ENCODE measurements around the gene SUMO3. TPM values are rescaled to one million over a fixed set of nuclear protein-coding genes. Genes with fewer than 3 reads are reported as not detected.

SUMO3 gene
- total and polyA plus RNA-seq, 4 experiments from 2014 or later = 36.3 to 99.7 (median 56.1) TPM

- intact Hi-C loops (cut with micrococcal nuclease) = no loop called here
- peaks cover 0 to 2% (median 0%) of the 10 kb centered on the region in 8 donors for H3K9me3 Mint-ChIP-seq
- H3K27ac Mint-ChIP-seq = peak overlapping the region in 1 of 7 donors; percentile 30
- H3K36me3 Mint-ChIP-seq = peaks cover 10 to 49% of the 10 kb centered on the region in 2 donors
- CTCF ChIA-PET (ENCODE audit: partially characterized antibody) = interaction anchor here (0.7 to 5.6 kb wide), 2 partner anchors 57 to 78 kb away, joined by 3 to 82 read pairs; partner anchors contain the start of gene PTTG1IP
- H3K27me3 Mint-ChIP-seq = no peaks in the 10 kb centered on the region
- H3K36me3 ChIP-seq (ENCODE audit: insufficient read depth, low read length) = peaks cover 12% of the 10 kb centered on the region
- DNase-seq = no peak
- H3K4me1 Mint-ChIP-seq = peaks cover 40 to 72% (median 53%) of the 10 kb centered on the region in 4 donors
- H3K4me3 Mint-ChIP-seq = no peak overlapping the region
- H3K27me3 ChIP-seq (ENCODE audit: insufficient read depth, low read length) = no peaks in the 10 kb centered on the region
- peaks cover 33% of the 10 kb centered on the region for H3K4me1 ChIP-seq (ENCODE audit: insufficient read depth, low read length)
- no peaks in the 10 kb centered on the region for H3K9me3 ChIP-seq (ENCODE audit: control insufficient read depth in 1 of 2, low read length in 2 of 2)
- POLR2A ChIA-PET (ENCODE audit: partially characterized antibody) = no interaction called here
- H3K4me3 ChIP-seq (ENCODE audit: low read length in 2 of 2) = no peak overlapping the region
- H3K27ac ChIP-seq (ENCODE audit: low read depth, low read length) = no peak overlapping the region
Observed at GRCh38 chr21:44797775-44798174, 20.1 kb downstream of the SUMO3 start.

- H3K36me3 ChIP-seq (ENCODE audit: insufficient read depth, low read length) = peaks cover 17% of the 10 kb centered on the region
Observed at GRCh38 chr21:44795342-44795741, 22.5 kb downstream of the SUMO3 start.

GRCh38 chr21:44793592-44794374 lies 24.1 kb downstream of the SUMO3 start:
- Mint-ChIP-seq H3K9me3 (no peaks in the 10 kb centered on the region), H3K36me3 (peaks cover 15 to 52% of the 10 kb centered on the region in 2 donors), H3K4me1 (peaks cover 30 to 71% (median 43%) of the 10 kb centered on the region in 4 donors), H3K4me3 (peak overlapping the region in 1 of 8 donors; percentile 31), H3K27me3 (no peaks in the 10 kb centered on the region), H3K27ac (peak overlapping the region; percentile 13 to 80 (median 58))
- Histone ChIP-seq H3K36me3 (ENCODE audit: insufficient read depth, low read length) (peaks cover 17% of the 10 kb centered on the region), H3K4me3 (ENCODE audit: low read length in 2 of 2) (no peak overlapping the region), H3K27ac (ENCODE audit: low read depth, low read length) (no peak overlapping the region), H3K4me1 (ENCODE audit: insufficient read depth, low read length) (peaks cover 9% of the 10 kb centered on the region), H3K9me3 (ENCODE audit: control insufficient read depth in 1 of 2, low read length in 2 of 2) (no peaks in the 10 kb centered on the region), H3K27me3 (ENCODE audit: insufficient read depth, low read length) (no peaks in the 10 kb centered on the region)
- DNase-seq = no peak
- POLR2A ChIA-PET (ENCODE audit: partially characterized antibody) = interaction anchor here (0.6 to 2.1 kb wide), 5 partner anchors 8 to 283 kb away, joined by 3 to 14 read pairs (median 4); partner anchors contain the start of gene UBE2G2
- intact Hi-C loops (cut with micrococcal nuclease) = loop anchor here (1.0 kb wide), 2 partner anchors 51 to 283 kb away; no protein-coding TSS in a partner anchor
- CTCF ChIA-PET (ENCODE audit: partially characterized antibody) = interaction anchor here (0.7 to 4.0 kb wide), 36 partner anchors 8 to 440 kb away, joined by 3 to 77 read pairs (median 6); partner anchors contain the start of genes ITGB2, TRPM2 and UBE2G2

More at GRCh38 chr21:44795342-44795741, 22.5 kb downstream of the SUMO3 start:
- peaks cover 22% of the 10 kb centered on the region for H3K4me1 ChIP-seq (ENCODE audit: insufficient read depth, low read length)
- H3K4me1 Mint-ChIP-seq = peaks cover 37 to 75% (median 50%) of the 10 kb centered on the region in 4 donors
- peaks cover 0 to under 1% (median 0%) of the 10 kb centered on the region in 8 donors for H3K9me3 Mint-ChIP-seq
- no peaks in the 10 kb centered on the region for H3K9me3 ChIP-seq (ENCODE audit: control insufficient read depth in 1 of 2, low read length in 2 of 2)
- ChIA-PET POLR2A (ENCODE audit: partially characterized antibody) (no interaction called here), CTCF (ENCODE audit: partially characterized antibody) (interaction anchor here (1.1 to 4.0 kb wide), 3 partner anchors 9 to 285 kb away, joined by 3 to 77 read pairs (median 36); no protein-coding TSS in a partner anchor)
- H3K4me3 ChIP-seq (ENCODE audit: low read length in 2 of 2) = no peak overlapping the region
- intact Hi-C loops (cut with micrococcal nuclease) = no loop called here
- peaks cover 15 to 59% of the 10 kb centered on the region in 2 donors for H3K36me3 Mint-ChIP-seq
- no peak overlapping the region for H3K27ac Mint-ChIP-seq
- H3K27ac ChIP-seq (ENCODE audit: low read depth, low read length) = no peak overlapping the region
- H3K27me3 ChIP-seq (ENCODE audit: insufficient read depth, low read length) = no peaks in the 10 kb centered on the region
- no peak for DNase-seq
- no peaks in the 10 kb centered on the region for H3K27me3 Mint-ChIP-seq
- no peak overlapping the region for H3K4me3 Mint-ChIP-seq

GRCh38 chr21:44792702-44793591 lies 24.9 kb downstream of the SUMO3 start:
- H3K4me3 ChIP-seq (ENCODE audit: low read length in 2 of 2) = no peak overlapping the region
- Mint-ChIP-seq H3K36me3 (peaks cover 12 to 45% of the 10 kb centered on the region in 2 donors), H3K4me1 (peaks cover 25 to 67% (median 38%) of the 10 kb centered on the region in 4 donors), H3K4me3 (no peak overlapping the region), H3K9me3 (no peaks in the 10 kb centered on the region), H3K27ac (peak overlapping the region; percentile 29 to 80 (median 58)), H3K27me3 (no peaks in the 10 kb centered on the region)
- intact Hi-C loops (cut with micrococcal nuclease) = loop anchor here (1.0 kb wide), 2 partner anchors 51 to 283 kb away; no protein-coding TSS in a partner anchor
- H3K9me3 ChIP-seq (ENCODE audit: control insufficient read depth in 1 of 2, low read length in 2 of 2) = no peaks in the 10 kb centered on the region
- peaks cover 9% of the 10 kb centered on the region for H3K4me1 ChIP-seq (ENCODE audit: insufficient read depth, low read length)
- ChIA-PET CTCF (ENCODE audit: partially characterized antibody) (interaction anchor here (0.6 to 4.0 kb wide), 42 partner anchors 9 to 329 kb away, joined by 3 to 77 read pairs (median 4); partner anchors contain the start of genes ITGB2 and UBE2G2), POLR2A (ENCODE audit: partially characterized antibody) (interaction anchor here (0.6 to 2.1 kb wide), 6 partner anchors 8 to 290 kb away, joined by 3 to 14 read pairs (median 4); partner anchors contain the start of gene UBE2G2)
- DNase-seq = peak; percentile 58 to 71 (median 67)
- no peaks in the 10 kb centered on the region for H3K27me3 ChIP-seq (ENCODE audit: insufficient read depth, low read length)
- H3K36me3 ChIP-seq (ENCODE audit: insufficient read depth, low read length) = peaks cover 15% of the 10 kb centered on the region
- no peak overlapping the region for H3K27ac ChIP-seq (ENCODE audit: low read depth, low read length)

GRCh38 chr21:44791993-44792392 lies 25.9 kb downstream of the SUMO3 start:
- POLR2A ChIA-PET (ENCODE audit: partially characterized antibody) = no interaction called here
- no peak for DNase-seq
- Mint-ChIP-seq H3K4me3 (no peak overlapping the region), H3K9me3 (no peaks in the 10 kb centered on the region), H3K27ac (peak overlapping the region in 2 of 7 donors; percentile 22 to 37), H3K36me3 (peaks cover 15 to 47% of the 10 kb centered on the region in 2 donors), H3K27me3 (no peaks in the 10 kb centered on the region), H3K4me1 (peaks cover 27 to 64% (median 34%) of the 10 kb centered on the region in 4 donors)
- Histone ChIP-seq H3K27ac (ENCODE audit: low read depth, low read length) (no peak overlapping the region), H3K36me3 (ENCODE audit: insufficient read depth, low read length) (peaks cover 15% of the 10 kb centered on the region), H3K4me3 (ENCODE audit: low read length in 2 of 2) (no peak overlapping the region), H3K9me3 (ENCODE audit: control insufficient read depth in 1 of 2, low read length in 2 of 2) (no peaks in the 10 kb centered on the region), H3K4me1 (ENCODE audit: insufficient read depth, low read length) (peaks cover 9% of the 10 kb centered on the region), H3K27me3 (ENCODE audit: insufficient read depth, low read length) (no peaks in the 10 kb centered on the region)
- intact Hi-C loops (cut with micrococcal nuclease) = no loop called here
- CTCF ChIA-PET (ENCODE audit: partially characterized antibody) = interaction anchor here (0.8 to 1.4 kb wide), 3 partner anchors 9 to 282 kb away, joined by 3 to 6 read pairs (median 4); no protein-coding TSS in a partner anchor

- Histone ChIP-seq H3K4me3 (ENCODE audit: low read length in 2 of 2) (no peak overlapping the region), H3K36me3 (ENCODE audit: insufficient read depth, low read length) (peaks cover 8% of the 10 kb centered on the region), H3K4me1 (ENCODE audit: insufficient read depth, low read length) (peaks cover 9% of the 10 kb centered on the region), H3K9me3 (ENCODE audit: control insufficient read depth in 1 of 2, low read length in 2 of 2) (no peaks in the 10 kb centered on the region), H3K27me3 (ENCODE audit: insufficient read depth, low read length) (no peaks in the 10 kb centered on the region), H3K27ac (ENCODE audit: low read depth, low read length) (no peak overlapping the region)
- intact Hi-C loops (cut with micrococcal nuclease) = no loop called here
- ChIA-PET CTCF (ENCODE audit: partially characterized antibody) (interaction anchor here (0.8 to 1.4 kb wide), 3 partner anchors 9 to 281 kb away, joined by 3 to 6 read pairs (median 4); no protein-coding TSS in a partner anchor), POLR2A (ENCODE audit: partially characterized antibody) (no interaction called here)
- no peaks in the 10 kb centered on the region for H3K27me3 Mint-ChIP-seq
- no peak overlapping the region for H3K27ac Mint-ChIP-seq
- peaks cover 22 to 60% (median 29%) of the 10 kb centered on the region in 4 donors for H3K4me1 Mint-ChIP-seq
- peaks cover 13 to 43% of the 10 kb centered on the region in 2 donors for H3K36me3 Mint-ChIP-seq
- H3K9me3 Mint-ChIP-seq = no peaks in the 10 kb centered on the region
- no peak overlapping the region for H3K4me3 Mint-ChIP-seq
- no peak for DNase-seq
Observed at GRCh38 chr21:44791246-44791645, 26.6 kb downstream of the SUMO3 start.
